Fibroblast of the conjunctiva (primary cell): ENCODE results near the gene MACROH2A2.

ENCODE experiments used
- DNase-seq: peaks from one replicate; pipeline ENCODE4 v3.0.0-alpha.2; 2010; ENCODE audit warnings: low read depth

The MACROH2A2 gene

GRCh38 chr10:70130878-70131559 lies 78.4 kb downstream of the MACROH2A2 start:
- peak; percentile 67 for DNase-seq

GRCh38 chr10:70131560-70131937 lies 78.9 kb downstream of the MACROH2A2 start:
- DNase-seq: no peak

GRCh38 chr10:70132098-70133029 lies 79.7 kb downstream of the MACROH2A2 start, which contains the start of gene AIFM2:
AIFM2 (minus strand) TSS chr10:70132825; CDS start chr10:70124084, 8,741 bp downstream.
- DNase-seq: peak; percentile 53

GRCh38 chr10:70135046-70135445 lies 82.4 kb downstream of the MACROH2A2 start:
- no peak for DNase-seq

GRCh38 chr10:70135684-70136083 lies 83.0 kb downstream of the MACROH2A2 start:
- DNase-seq: no peak

GRCh38 chr10:70137135-70137534 lies 84.5 kb downstream of the MACROH2A2 start:
- DNase-seq: no peak

GRCh38 chr10:70137927-70138883 lies 85.6 kb downstream of the MACROH2A2 start:
- DNase-seq: no peak

- DNase-seq: no peak
Observed at GRCh38 chr10:70139151-70139996, 86.7 kb downstream of the MACROH2A2 start.

- no peak for DNase-seq
Observed at GRCh38 chr10:70139997-70140250, 87.3 kb downstream of the MACROH2A2 start.

GRCh38 chr10:70140297-70140696 lies 87.7 kb downstream of the MACROH2A2 start:
- no peak for DNase-seq

- no peak for DNase-seq
Observed at GRCh38 chr10:70142555-70142954, 89.9 kb downstream of the MACROH2A2 start.

- DNase-seq: no peak
Observed at GRCh38 chr10:70144372-70145110, 91.9 kb downstream of the MACROH2A2 start.

GRCh38 chr10:70145166-70145665 lies 92.6 kb downstream of the MACROH2A2 start:
- DNase-seq: no peak

- peak; percentile 16 for DNase-seq
Observed at GRCh38 chr10:70145666-70146488, 93.2 kb downstream of the MACROH2A2 start.

GRCh38 chr10:70146489-70147258 lies 94.0 kb downstream of the MACROH2A2 start, which contains the start of gene TYSND1:
TYSND1 (minus strand) TSS chr10:70146700; CDS start chr10:70146586, 114 bp downstream.
- peak; percentile 99 for DNase-seq

- DNase-seq: no peak
Observed at GRCh38 chr10:70147259-70147625, 94.6 kb downstream of the MACROH2A2 start.

- DNase-seq: no peak
Observed at GRCh38 chr10:70148516-70148915, 95.9 kb downstream of the MACROH2A2 start.

GRCh38 chr10:70155255-70155838 lies 102.7 kb downstream of the MACROH2A2 start:
- DNase-seq: no peak
